ENCODE results near the gene PCBP4. TPM values are rescaled to one million over a fixed set of nuclear protein-coding genes. Genes with fewer than 3 reads are reported as not detected.
A peak's percentile ranks its signal among the peaks of the same experiment; 100 is the strongest.

The PCBP4 gene
- total RNA-seq, 1 donor = 4.0 TPM

GRCh38 chr3:51942603-51943450, 24.4 kb downstream of the PCBP4 start:
- DNase-seq (ENCODE audit: low read depth in 2 of 3, low spot score in 2 of 3) = peak in 2 of 3 donors; percentile 42 to 65

DNA sequence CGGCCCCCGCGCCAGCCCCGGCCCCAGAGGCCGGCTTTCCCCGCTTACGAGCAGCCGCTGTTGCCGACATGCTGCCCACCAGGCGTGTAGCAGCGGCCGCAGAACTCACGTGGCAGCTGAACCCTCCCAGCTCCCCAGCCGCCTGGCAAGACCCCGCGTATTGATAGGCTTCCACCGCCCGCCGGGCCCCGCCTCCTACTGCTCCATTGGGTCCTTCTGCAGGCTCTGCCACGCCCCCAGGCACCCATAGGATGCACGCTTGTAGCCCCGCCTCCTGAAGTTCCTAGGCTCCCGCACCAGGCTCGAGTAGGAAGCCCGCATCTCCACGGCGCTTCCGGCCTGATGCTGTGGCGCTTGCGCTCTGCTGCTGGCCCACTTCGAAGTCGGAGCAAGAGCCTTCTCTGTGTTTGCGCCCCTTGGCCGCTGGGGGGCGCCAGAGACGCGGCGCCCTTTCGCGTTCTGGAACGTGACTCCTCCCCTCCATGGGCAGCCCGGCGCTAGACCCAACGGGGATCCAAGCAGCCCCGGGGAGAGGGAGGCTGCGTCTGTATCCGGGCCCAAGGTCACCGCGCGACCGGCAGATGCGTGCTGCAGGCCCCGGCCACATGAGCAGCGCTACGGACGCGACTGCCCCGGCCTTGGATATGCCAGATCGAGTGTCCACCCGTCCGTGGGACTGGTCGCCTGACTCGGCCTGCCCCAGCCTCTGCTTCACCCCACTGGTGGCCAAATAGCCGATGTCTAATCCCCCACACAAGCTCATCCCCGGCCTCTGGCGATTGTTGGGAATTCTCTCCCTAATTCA, 25.3 kb downstream of the PCBP4 start, which contains the start of the genes PARP3 and RRP9:
Gene PARP3, plus strand, starts transcription at position 566 of the 805 bp plus-strand sequence. CDS start 993 bp downstream, outside the sequence.
Gene RRP9, minus strand, starts transcription at position 107 of the 805 bp plus-strand sequence. Its CDS starts 37 bp downstream, at position 70.
- DNase-seq (ENCODE audit: low read depth in 2 of 3, low spot score in 2 of 3) = peak; percentile 99 to 100 (median 100)

DNA sequence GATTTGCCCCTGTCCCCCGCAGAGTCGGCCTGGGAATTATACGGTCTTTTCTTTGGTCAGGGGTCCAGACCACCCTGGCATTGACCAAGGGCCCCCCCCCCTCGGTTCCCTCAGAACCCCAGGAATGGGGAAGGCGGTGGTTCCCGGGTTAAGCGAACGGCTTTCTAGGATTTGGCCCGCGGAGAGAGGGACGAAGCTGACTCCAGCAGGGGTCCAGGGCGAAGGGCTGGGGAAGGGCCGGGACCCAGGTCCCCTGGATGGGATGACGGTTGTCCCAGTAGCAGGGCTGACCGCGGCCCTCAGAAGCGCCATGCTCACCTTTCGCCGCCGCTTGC, 25.8 kb downstream of the PCBP4 start:
- no peak for DNase-seq (ENCODE audit: low read depth in 2 of 3, low spot score in 2 of 3)

GRCh38 chr3:51940648-51941462, 26.4 kb downstream of the PCBP4 start:
- DNase-seq (ENCODE audit: low read depth in 2 of 3, low spot score in 2 of 3) = no peak

DNA sequence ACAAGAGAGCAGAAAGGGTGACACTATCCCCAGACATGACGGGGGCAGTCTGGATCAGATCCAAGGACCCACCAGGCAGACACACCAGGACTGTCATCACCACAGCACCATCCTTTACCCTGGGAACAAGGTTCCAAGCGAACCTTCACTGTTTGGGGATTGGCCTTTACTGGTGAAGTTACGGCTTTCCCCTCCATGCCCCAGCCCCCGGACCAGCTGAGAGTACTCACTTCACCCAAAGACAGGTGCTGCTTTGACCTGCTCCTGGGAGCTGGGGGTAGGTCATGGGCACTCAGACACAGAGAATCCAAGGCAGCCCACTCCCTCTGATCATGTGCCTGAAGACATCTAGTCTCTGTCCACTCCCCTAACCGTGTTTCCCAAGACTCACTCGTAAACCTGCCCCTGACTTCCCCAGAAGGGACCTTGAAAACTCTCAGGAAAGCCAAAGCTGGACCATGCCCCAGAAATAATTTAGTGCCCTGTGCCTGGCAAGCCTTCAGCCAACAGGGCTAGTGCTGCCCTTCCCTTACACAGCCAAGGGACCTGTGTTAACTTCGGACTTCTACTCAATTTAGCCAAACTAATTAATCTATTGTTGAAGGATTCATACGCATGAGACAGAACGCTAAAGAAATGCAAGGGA, 28.4 kb downstream of the PCBP4 start:
- DNase-seq (ENCODE audit: low read depth in 2 of 3, low spot score in 2 of 3) = no peak

DNA sequence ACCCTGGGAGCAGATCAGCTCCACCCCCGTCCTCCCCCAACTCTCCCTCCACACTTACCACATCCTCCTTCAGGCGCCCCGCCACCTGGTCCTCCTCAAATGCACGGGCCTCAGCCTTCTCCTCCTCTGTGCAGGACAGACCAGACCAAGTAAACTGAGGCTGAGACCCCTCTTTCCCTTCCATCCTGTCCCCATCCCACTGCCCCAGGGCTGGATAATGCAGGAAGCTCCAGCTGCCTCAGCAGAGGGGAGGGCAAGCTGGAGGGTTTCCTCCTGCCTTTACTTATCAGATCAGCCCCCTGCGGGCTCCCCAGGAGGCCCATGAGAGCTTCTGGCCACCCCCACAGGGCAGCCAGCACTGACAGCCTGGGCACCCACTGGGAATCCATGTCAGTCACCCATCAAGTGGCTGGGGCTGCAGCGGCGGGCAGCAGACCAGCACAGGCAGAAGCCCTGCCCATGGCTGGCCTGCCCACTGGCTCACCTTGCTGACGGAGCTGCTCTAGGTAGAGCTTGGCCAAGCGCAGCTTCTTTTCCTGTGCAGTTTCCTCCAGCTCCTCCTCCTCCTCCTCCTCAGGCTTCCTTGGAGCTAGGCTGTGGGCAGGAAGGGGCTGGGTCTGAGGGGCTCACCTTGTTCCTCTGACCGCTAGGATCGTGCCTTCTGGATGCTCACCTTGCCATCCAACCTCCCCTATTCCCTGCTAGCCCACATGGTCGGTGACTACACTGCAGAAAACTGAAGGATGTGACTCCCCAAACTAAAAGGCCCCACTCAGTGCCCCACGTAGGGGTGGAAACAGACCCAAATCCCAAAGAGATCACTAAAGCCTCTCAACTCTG, 29.4 kb downstream of the PCBP4 start:
- no peak for DNase-seq (ENCODE audit: low read depth in 2 of 3, low spot score in 2 of 3)

- no peak for DNase-seq (ENCODE audit: low read depth in 2 of 3, low spot score in 2 of 3)
Measured at GRCh38 chr3:51937014-51937413, 30.2 kb downstream of the PCBP4 start.

- no peak for DNase-seq (ENCODE audit: low read depth in 2 of 3, low spot score in 2 of 3)
Measured at GRCh38 chr3:51935886-51936755, 31.1 kb downstream of the PCBP4 start.

- DNase-seq (ENCODE audit: low read depth in 2 of 3, low spot score in 2 of 3) = no peak
Measured at GRCh38 chr3:51934991-51935885, 32.0 kb downstream of the PCBP4 start.

- no peak for DNase-seq (ENCODE audit: low read depth in 2 of 3, low spot score in 2 of 3)
Measured at GRCh38 chr3:51934139-51934850, 33.0 kb downstream of the PCBP4 start.

DNA sequence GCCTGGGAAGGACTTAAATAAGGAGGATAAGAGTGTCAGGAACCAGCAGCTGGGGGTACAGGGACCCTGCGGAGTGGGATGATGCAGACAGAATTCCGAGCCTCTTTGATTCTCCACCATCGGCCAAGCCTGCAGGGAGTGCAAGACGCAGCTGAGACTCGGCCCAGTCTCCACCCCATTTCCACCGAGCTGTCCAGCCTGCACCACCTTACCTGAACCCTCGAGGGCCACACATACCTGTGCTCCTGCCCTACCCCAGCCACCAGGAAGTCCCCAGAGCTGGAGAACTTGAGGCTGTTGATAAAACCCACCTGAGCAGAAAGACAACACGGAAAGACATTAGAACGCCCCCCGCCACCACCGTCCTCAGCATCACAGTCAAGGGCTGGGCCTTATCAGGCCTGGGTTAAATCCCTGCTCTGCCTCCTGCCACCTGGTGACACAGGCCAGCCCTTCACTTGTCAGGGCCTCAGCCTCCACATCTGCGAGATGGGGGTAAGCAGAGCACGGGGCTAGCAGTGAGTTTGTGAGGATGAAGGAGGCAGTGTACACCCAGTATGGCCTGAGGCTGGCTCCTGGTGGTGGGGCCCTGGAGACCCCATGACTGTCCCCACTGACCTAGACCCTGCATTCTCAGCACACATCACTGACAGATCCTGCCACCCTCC, 33.6 kb downstream of the PCBP4 start:
- no peak for DNase-seq (ENCODE audit: low read depth in 2 of 3, low spot score in 2 of 3)

DNA sequence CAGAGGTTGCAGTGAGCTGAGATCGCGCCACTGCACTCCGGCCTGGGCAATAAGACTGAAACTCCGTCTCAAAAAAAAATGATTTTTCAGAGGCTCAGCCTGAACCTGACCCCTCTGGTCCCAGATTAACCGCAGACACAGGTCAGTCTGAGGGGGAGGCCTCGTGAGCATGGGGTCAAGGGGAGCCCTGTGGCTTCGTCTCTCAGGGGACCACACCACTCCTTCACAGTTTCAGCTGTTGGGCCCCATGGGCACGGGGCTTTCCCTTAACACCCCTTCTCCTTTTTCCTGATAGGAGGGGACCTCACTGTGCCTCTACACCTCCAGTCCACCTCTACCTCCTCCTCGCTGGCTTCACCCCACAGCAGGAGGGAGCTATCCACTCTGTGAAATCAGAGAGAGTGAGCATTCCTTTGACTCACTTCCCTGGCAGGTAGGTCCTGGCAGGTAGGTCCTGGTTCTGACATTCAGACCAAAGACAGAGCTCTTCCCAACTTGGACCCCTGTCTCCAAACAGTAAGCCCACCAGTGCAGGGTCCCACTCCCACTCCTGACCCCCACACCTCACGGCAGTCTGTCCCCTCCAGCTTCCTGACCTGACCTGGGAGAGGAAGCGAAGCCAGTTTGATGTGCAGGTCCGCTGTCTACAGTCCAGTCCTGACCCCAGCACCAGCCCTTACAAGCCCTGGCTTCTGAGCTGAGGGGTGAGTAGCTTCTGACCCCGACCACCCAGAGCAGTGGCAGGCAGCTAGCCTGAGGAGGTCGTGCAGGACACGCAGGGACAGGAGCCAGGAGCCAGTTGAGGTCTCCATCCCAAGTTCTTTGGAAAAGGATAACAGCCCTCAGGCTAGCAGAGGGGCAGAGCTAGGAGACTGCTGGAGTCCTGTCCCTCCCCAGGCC, 34.5 kb downstream of the PCBP4 start:
- no peak for DNase-seq (ENCODE audit: low read depth in 2 of 3, low spot score in 2 of 3)

DNA sequence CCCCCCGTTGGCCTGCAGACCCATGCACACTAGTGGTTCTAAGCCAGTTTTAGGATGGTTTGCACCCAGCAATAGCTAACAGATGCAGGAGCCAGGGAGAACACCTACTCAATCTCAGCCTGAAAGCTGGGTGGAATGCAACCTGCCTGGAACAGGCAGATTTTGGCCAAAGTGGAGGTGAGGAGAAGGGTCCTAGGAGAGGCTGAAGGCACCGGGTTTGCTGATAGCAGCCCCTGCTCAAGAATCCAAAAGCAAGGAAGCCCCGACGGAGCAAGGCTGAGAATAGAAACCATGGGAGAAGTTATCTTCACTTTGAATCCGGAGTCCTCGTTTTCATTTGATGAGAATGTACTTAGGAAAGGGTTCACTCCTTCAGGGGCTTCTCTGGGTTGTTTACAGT, 35.5 kb downstream of the PCBP4 start:
- DNase-seq (ENCODE audit: low read depth in 2 of 3, low spot score in 2 of 3) = no peak

GRCh38 chr3:51930439-51930838, 36.8 kb downstream of the PCBP4 start:
- DNase-seq (ENCODE audit: low read depth in 2 of 3, low spot score in 2 of 3) = no peak

DNA sequence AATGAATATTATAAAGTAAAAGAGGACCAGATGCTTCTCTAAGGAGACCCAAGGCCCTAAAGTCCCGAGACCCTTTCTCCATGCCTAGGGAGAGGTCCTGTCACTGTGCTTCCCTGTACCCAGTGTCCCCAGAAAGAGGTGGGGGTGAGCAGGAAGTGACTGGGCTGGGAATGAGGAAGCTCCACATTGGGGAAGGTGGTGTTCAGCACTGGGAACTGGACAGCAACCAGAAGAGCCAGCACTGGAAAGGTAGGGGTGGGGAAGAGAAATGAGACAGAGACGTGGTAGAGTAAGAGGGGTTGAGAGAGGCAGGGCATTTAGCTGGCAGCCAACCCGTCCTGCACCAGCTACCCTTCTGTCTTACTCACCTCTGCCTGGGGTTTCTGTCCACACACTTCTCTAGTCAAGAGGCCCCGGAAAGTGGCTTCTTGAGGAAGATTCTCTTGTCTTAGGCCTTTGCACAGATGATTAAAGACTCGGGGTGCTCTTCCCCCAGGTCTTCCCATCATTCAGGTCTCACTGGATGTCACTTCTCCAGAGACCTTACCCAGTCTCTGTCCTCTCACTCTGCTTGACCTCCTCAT, 37.7 kb downstream of the PCBP4 start:
- DNase-seq (ENCODE audit: low read depth in 2 of 3, low spot score in 2 of 3) = no peak
